IPS DF 6.9 (cell line): ENCODE data around the gene GALR3.

Experiments
- DNase-seq: peaks from one replicate; pipeline ENCODE4 v3.0.0-alpha.2; 2013; ENCODE audit warnings: low read depth, low spot score
- H3K27ac ChIP-seq: one replicate; pipeline ENCODE4 v1.5.1; 2013; ENCODE audit warnings: low read length, control low read depth
- H3K27me3 ChIP-seq: 2 replicates; pipeline ENCODE4 v1.6.1; 2013; ENCODE audit warnings: mild to moderate bottlenecking, low read length; ENCODE audit not compliant: control insufficient read depth, insufficient read depth
- H3K36me3 ChIP-seq: 2 replicates; pipeline ENCODE4 v1.6.1; 2013; ENCODE audit warnings: low read length; ENCODE audit not compliant: control insufficient read depth, insufficient read depth
- H3K4me1 ChIP-seq: 2 replicates; pipeline ENCODE4 v1.6.1; 2013; ENCODE audit warnings: low read length; ENCODE audit not compliant: control insufficient read depth, insufficient read depth
- H3K4me3 ChIP-seq: 2 replicates; pipeline ENCODE4 v1.5.1; 2013; ENCODE audit warnings: mild to moderate bottlenecking, low read length
- H3K9me3 ChIP-seq: 2 replicates; pipeline ENCODE4 v1.6.1; 2013; ENCODE audit warnings: low read length, inconsistent platforms; ENCODE audit not compliant: control insufficient read depth, insufficient read depth
- WGBS: extraction: QIAGEN DNeasy Blood & Tissue Kit; methylation state at CpG from one replicate; pipeline ENCODE4 v1.1.7; 2013; ENCODE audit warnings: mixed read lengths, missing lambda C conversion rate; ENCODE audit not compliant: insufficient read length, insufficient coverage; 5-methylcytosine and 5-hydroxymethylcytosine counted together

GALR3 gene

DNA sequence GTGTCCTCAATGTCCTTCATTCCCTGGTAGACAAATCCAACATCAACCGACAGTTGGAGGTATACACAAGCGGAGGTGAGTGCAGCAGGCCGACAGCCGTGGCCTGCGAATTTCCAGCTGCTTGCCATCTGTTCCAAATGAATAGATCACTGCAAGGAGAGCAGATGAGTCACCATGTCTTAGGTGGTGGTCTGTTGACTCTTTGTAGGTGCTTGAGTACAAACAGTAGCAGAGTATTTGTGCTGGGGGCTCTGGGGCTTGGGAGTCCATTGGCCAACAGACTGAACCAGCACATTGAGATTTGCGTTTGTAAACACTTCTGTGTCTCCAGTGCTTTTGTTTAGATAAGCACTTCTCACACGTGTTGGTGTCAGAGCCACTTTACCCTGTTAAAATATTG lies 47.1 kb downstream of the GALR3 start:
- Histone ChIP-seq H3K27ac (no peak overlapping the region), H3K9me3 (no peaks in the 10 kb centered on the region), H3K36me3 (peaks cover 39% of the 10 kb centered on the region; the same call in 1 of the 2 replicates), H3K27me3 (no peaks in the 10 kb centered on the region), H3K4me1 (no peaks in the 10 kb centered on the region), H3K4me3 (no peak overlapping the region)
- DNase-seq, result no peak
- WGBS, result no CpG with 5 or more reads among the region's 7 CpGs
